Fibroblast of lung (primary cell): ENCODE measurements around the gene TWIST2.

Source experiments
- CTCF ChIP-seq, 2 donors: IDR thresholded peaks in 1 of 2; conservative IDR thresholded peaks in 1 of 2; 1 replicate in 1 of 2; 2 replicates in 1 of 2; pipeline ENCODE4 v1.5.1; 2011 to 2012; ENCODE audit warnings: low read length in 2 of 2, control low read depth in 1 of 2, inconsistent platforms in 1 of 2, low read depth in 1 of 2, mild to moderate bottlenecking in 1 of 2
- EZH2 ChIP-seq: IDR thresholded peaks from 2 replicates; pipeline ENCODE4 v1.5.1; 2012; ENCODE audit warnings: low read length, control low read depth, mild to moderate bottlenecking; ENCODE audit errors: missing control alignments

- TF ChIP-seq CTCF (conservative IDR thresholded peaks at IDR 0.05 in 1 of 2, IDR thresholded peaks at IDR 0.05 in 1 of 2; ENCODE audit: low read depth in 1 of 2, low read length in 2 of 2) (no peak), EZH2 (no peak)
Measured at GRCh38 chr2:238881353-238882081, 33.6 kb downstream of the TWIST2 start.
